22Rv1 (cell line): ENCODE data around the gene S100A6.

Source experiments
- CTCF ChIP-seq: fragments of 450-650 bp; IDR thresholded peaks from 2 replicates; pipeline ENCODE4 v1.5.1; 2017; ENCODE audit warnings: mild to moderate bottlenecking
- ZFX ChIP-seq: fragments of 450-650 bp; IDR thresholded peaks from 2 replicates; pipeline ENCODE4 v1.6.1; 2017; ENCODE audit warnings: antibody characterized with exemption, borderline replicate concordance

GRCh38 chr1:153495536-153495935 lies 40.3 kb downstream of the S100A6 start:
- TF ChIP-seq CTCF (no peak), ZFX (no peak)
